Transverse colon (tissue), 4 donors: ENCODE results near the gene ARL15.

Experiments used
- POLR2AphosphoS5 ChIP-seq, 3 donors: sonication (generic); formaldehyde crosslinking; IDR thresholded peaks; one replicate each; pipeline ENCODE4 v1.6.1; 2016; ENCODE audit warnings: antibody characterized with exemption in 3 of 3
- TF ChIP-seq, protein P1 (sequence below), 5 experiments: fragments of 200-600 bp in 3 of 5; fragments of 450-650 bp in 2 of 5; sonication (generic) in 3 of 5; IDR thresholded peaks; 1 replicate in 2 of 5; 2 replicates in 3 of 5; pipeline ENCODE4 v1.5.1; 2016 to 2017; ENCODE audit warnings: antibody characterized with exemption in 5 of 5, inconsistent platforms in 3 of 5, mild to moderate bottlenecking in 2 of 5, moderate library complexity in 1 of 5

- TF ChIP-seq POLR2AphosphoS5 (IDR thresholded peaks at IDR 0.05): no peak
- TF ChIP-seq, protein P1, sequence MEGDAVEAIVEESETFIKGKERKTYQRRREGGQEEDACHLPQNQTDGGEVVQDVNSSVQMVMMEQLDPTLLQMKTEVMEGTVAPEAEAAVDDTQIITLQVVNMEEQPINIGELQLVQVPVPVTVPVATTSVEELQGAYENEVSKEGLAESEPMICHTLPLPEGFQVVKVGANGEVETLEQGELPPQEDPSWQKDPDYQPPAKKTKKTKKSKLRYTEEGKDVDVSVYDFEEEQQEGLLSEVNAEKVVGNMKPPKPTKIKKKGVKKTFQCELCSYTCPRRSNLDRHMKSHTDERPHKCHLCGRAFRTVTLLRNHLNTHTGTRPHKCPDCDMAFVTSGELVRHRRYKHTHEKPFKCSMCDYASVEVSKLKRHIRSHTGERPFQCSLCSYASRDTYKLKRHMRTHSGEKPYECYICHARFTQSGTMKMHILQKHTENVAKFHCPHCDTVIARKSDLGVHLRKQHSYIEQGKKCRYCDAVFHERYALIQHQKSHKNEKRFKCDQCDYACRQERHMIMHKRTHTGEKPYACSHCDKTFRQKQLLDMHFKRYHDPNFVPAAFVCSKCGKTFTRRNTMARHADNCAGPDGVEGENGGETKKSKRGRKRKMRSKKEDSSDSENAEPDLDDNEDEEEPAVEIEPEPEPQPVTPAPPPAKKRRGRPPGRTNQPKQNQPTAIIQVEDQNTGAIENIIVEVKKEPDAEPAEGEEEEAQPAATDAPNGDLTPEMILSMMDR (IDR thresholded peaks at IDR 0.05): no peak
Measured at GRCh38 chr5:54326662-54327270, 16.4 kb upstream of the ARL15 start.
